WTC11 (cell line): Measurements from ENCODE around the gene STARD10. TPM values are rescaled to one million over a fixed set of nuclear protein-coding genes. Genes with fewer than 3 reads are reported as not detected.

Source experiments
- ESRRA ChIP-seq: sonication (generic); formaldehyde crosslinking; IDR thresholded peaks from 2 replicates; pipeline ENCODE4 v1.8.1; 2022; ENCODE audit warnings: mild to moderate bottlenecking, missing genetic modification reagents, borderline replicate concordance
- ETV6 ChIP-seq: sonication (generic); formaldehyde crosslinking; IDR thresholded peaks from 2 replicates; pipeline ENCODE4 v1.8.1; 2022; ENCODE audit warnings: mild to moderate bottlenecking, missing genetic modification reagents
- FOXK1 ChIP-seq: sonication (generic); formaldehyde crosslinking; IDR thresholded peaks from 2 replicates; pipeline ENCODE4 v1.8.0; 2022; ENCODE audit warnings: mild to moderate bottlenecking, moderate library complexity, missing genetic modification reagents
- FOXP1 ChIP-seq: sonication (generic); formaldehyde crosslinking; IDR thresholded peaks from 2 replicates; pipeline ENCODE4 v1.8.0; 2022; ENCODE audit warnings: missing genetic modification reagents, mild to moderate bottlenecking, moderate library complexity, borderline replicate concordance
- GRHL2 ChIP-seq: fragments of 250-450 bp; sonication (Bioruptor Pico); IDR thresholded peaks from 2 replicates; pipeline ENCODE4 v1.8.0; 2022; ENCODE audit warnings: mild to moderate bottlenecking, moderate library complexity; ENCODE audit not compliant: insufficient replicate concordance, severe bottlenecking
- HMGA2 ChIP-seq: fragments of 250-450 bp; sonication (Bioruptor Pico); IDR thresholded peaks from 2 replicates; pipeline ENCODE4 v1.4.0; 2021; ENCODE audit warnings: mild to moderate bottlenecking, moderate library complexity
- IRF2 ChIP-seq: sonication (generic); formaldehyde crosslinking; IDR thresholded peaks from 2 replicates; pipeline ENCODE4 v1.8.0; 2022; ENCODE audit warnings: low read depth, missing genetic modification reagents, borderline replicate concordance
- KAT7 ChIP-seq: sonication (generic); formaldehyde crosslinking; IDR thresholded peaks from 2 replicates; pipeline ENCODE4 v1.8.1; 2023; ENCODE audit warnings: missing genetic modification reagents, mild to moderate bottlenecking, borderline replicate concordance
- NR1H2 ChIP-seq: sonication (generic); formaldehyde crosslinking; IDR thresholded peaks from 2 replicates; pipeline ENCODE4 v1.9.0; 2021; ENCODE audit warnings: mild to moderate bottlenecking, moderate library complexity, missing genetic modification reagents
- SP1 ChIP-seq: sonication (generic); formaldehyde crosslinking; conservative IDR thresholded peaks from 2 replicates; pipeline ENCODE4 v1.8.1; 2022; ENCODE audit warnings: missing genetic modification reagents
- TP53 ChIP-seq: sonication (generic); formaldehyde crosslinking; IDR thresholded peaks from 2 replicates; pipeline ENCODE4 v1.8.1; 2023; ENCODE audit warnings: mild to moderate bottlenecking, missing genetic modification reagents
- ZBTB21 ChIP-seq: sonication (generic); formaldehyde crosslinking; IDR thresholded peaks from 2 replicates; pipeline ENCODE4 v1.8.1; 2023; ENCODE audit warnings: mild to moderate bottlenecking, missing genetic modification reagents, borderline replicate concordance
- ZNF121 ChIP-seq: sonication (generic); formaldehyde crosslinking; IDR thresholded peaks from 2 replicates; pipeline ENCODE4 v1.8.0; 2023; ENCODE audit warnings: missing genetic modification reagents
- total RNA-seq: library from RNA; stranded (reverse); gene quantifications from 3 replicates; pipeline ENCODE4 v1.2.3, GENCODE V29; 2021
- TF ChIP-seq, protein P1 (sequence below): sonication (generic); formaldehyde crosslinking; IDR thresholded peaks from 2 replicates; pipeline ENCODE4 v1.8.1; 2022; ENCODE audit warnings: mild to moderate bottlenecking, moderate library complexity, missing genetic modification reagents
- TF ChIP-seq, protein P2 (sequence below): fragments of 250-450 bp; sonication (Bioruptor Pico); IDR thresholded peaks from 2 replicates; pipeline ENCODE4 v1.9.0; 2021; ENCODE audit warnings: mild to moderate bottlenecking, borderline replicate concordance
- TF ChIP-seq, protein P3 (sequence below): sonication (generic); formaldehyde crosslinking; conservative IDR thresholded peaks from 2 replicates; pipeline ENCODE4 v1.8.1; 2022; ENCODE audit warnings: mild to moderate bottlenecking, missing genetic modification reagents
- TF ChIP-seq, protein P4 (sequence below): sonication (generic); formaldehyde crosslinking; IDR thresholded peaks from 2 replicates; pipeline ENCODE4 v1.8.1; 2023; ENCODE audit warnings: mild to moderate bottlenecking, moderate library complexity, missing genetic modification reagents
- TF ChIP-seq, protein P5 (sequence below): sonication (generic); formaldehyde crosslinking; IDR thresholded peaks from 2 replicates; pipeline ENCODE4 v1.8.0; 2022; ENCODE audit warnings: mild to moderate bottlenecking, missing genetic modification reagents
- TF ChIP-seq, protein P6 (sequence below): sonication (generic); formaldehyde crosslinking; IDR thresholded peaks from 2 replicates; pipeline ENCODE4 v1.8.1; 2022; ENCODE audit warnings: low read depth, missing genetic modification reagents, borderline replicate concordance
- TF ChIP-seq, protein P7 (sequence below): sonication (generic); formaldehyde crosslinking; IDR thresholded peaks from 2 replicates; pipeline ENCODE4 v1.8.1; 2022; ENCODE audit warnings: missing genetic modification reagents, borderline replicate concordance
- TF ChIP-seq, protein P8 (sequence below): fragments of 250-450 bp; sonication (Bioruptor Pico); IDR thresholded peaks from 2 replicates; pipeline ENCODE4 v1.9.0; 2021; ENCODE audit warnings: mild to moderate bottlenecking

The STARD10 gene
- total RNA-seq, 1 experiment from 2014 or later = 32.0 TPM

DNA sequence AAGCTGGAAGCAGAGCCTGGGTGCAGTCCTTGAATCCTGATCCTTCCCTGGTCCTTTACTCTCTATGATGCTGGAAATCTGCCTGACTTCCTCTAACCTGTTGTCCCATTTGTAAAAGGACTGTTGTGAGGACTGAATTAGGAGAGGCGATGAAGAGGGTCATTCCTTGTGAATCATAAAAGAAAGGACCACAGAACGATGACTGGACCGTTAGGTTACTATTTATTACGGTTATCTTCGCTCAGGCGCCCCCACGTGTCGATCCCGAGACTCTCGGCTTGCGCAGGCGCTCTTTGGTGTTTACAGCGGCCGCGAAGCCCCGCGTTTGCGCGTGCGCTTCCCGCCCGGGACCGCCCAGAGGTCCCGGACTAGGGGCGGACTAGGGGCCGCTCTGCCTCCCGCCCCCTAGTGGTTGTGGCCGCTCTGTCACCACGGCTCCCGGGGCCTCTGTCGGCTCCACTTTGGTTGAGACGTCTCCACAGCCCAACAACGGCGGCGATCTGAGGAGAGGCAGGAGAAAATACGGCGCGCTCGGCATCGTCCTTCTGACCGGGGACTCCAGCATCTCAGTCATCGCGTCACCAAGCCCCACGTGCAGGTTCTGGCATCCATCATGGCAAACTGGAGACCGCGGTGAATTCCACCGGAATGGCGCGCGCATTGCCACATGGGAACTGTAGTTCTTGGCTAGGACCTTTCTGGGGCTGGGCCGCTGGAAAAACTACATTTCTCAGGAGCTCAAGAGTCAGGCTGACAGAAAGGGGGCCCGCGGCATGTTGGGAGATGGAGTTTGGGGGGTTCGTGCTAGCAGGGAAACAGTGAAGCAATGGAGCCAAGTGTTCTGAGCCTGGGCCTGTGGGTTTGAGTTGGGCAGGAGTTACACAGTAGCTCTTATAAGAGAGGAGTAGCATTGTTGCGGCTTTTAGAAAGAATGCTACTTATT lies at the start of gene STARD10 (continued):
- TF ChIP-seq, protein P1, sequence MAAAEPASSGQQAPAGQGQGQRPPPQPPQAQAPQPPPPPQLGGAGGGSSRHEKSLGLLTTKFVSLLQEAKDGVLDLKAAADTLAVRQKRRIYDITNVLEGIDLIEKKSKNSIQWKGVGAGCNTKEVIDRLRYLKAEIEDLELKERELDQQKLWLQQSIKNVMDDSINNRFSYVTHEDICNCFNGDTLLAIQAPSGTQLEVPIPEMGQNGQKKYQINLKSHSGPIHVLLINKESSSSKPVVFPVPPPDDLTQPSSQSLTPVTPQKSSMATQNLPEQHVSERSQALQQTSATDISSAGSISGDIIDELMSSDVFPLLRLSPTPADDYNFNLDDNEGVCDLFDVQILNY (CRISPR knock-in tag) = 0 out of 2 replicates have a peak, but pooled peaks have one; percentile 45
- TF ChIP-seq, protein P2, sequence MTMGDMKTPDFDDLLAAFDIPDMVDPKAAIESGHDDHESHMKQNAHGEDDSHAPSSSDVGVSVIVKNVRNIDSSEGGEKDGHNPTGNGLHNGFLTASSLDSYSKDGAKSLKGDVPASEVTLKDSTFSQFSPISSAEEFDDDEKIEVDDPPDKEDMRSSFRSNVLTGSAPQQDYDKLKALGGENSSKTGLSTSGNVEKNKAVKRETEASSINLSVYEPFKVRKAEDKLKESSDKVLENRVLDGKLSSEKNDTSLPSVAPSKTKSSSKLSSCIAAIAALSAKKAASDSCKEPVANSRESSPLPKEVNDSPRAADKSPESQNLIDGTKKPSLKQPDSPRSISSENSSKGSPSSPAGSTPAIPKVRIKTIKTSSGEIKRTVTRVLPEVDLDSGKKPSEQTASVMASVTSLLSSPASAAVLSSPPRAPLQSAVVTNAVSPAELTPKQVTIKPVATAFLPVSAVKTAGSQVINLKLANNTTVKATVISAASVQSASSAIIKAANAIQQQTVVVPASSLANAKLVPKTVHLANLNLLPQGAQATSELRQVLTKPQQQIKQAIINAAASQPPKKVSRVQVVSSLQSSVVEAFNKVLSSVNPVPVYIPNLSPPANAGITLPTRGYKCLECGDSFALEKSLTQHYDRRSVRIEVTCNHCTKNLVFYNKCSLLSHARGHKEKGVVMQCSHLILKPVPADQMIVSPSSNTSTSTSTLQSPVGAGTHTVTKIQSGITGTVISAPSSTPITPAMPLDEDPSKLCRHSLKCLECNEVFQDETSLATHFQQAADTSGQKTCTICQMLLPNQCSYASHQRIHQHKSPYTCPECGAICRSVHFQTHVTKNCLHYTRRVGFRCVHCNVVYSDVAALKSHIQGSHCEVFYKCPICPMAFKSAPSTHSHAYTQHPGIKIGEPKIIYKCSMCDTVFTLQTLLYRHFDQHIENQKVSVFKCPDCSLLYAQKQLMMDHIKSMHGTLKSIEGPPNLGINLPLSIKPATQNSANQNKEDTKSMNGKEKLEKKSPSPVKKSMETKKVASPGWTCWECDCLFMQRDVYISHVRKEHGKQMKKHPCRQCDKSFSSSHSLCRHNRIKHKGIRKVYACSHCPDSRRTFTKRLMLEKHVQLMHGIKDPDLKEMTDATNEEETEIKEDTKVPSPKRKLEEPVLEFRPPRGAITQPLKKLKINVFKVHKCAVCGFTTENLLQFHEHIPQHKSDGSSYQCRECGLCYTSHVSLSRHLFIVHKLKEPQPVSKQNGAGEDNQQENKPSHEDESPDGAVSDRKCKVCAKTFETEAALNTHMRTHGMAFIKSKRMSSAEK (CRISPR knock-in tag) = no peak
- TF ChIP-seq, protein P3, sequence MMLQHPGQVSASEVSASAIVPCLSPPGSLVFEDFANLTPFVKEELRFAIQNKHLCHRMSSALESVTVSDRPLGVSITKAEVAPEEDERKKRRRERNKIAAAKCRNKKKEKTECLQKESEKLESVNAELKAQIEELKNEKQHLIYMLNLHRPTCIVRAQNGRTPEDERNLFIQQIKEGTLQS (CRISPR knock-in tag) = no peak
- TF ChIP-seq ETV6 (CRISPR knock-in tag) (peak; percentile 80), ESRRA (CRISPR knock-in tag) (no peak), IRF2 (no peak), FOXK1 (CRISPR knock-in tag) (peak; percentile 93), KAT7 (CRISPR knock-in tag) (no peak), FOXP1 (CRISPR knock-in tag) (peak; percentile 26; the same call in 1 of the 2 replicates), HMGA2 (CRISPR knock-in tag) (no peak), ZNF121 (CRISPR knock-in tag) (no peak), SP1 (CRISPR knock-in tag) (peak; percentile 71), GRHL2 (CRISPR knock-in tag) (no peak), ZBTB21 (CRISPR knock-in tag) (no peak), TP53 (no peak), NR1H2 (CRISPR knock-in tag) (no peak)
- TF ChIP-seq, protein P4, sequence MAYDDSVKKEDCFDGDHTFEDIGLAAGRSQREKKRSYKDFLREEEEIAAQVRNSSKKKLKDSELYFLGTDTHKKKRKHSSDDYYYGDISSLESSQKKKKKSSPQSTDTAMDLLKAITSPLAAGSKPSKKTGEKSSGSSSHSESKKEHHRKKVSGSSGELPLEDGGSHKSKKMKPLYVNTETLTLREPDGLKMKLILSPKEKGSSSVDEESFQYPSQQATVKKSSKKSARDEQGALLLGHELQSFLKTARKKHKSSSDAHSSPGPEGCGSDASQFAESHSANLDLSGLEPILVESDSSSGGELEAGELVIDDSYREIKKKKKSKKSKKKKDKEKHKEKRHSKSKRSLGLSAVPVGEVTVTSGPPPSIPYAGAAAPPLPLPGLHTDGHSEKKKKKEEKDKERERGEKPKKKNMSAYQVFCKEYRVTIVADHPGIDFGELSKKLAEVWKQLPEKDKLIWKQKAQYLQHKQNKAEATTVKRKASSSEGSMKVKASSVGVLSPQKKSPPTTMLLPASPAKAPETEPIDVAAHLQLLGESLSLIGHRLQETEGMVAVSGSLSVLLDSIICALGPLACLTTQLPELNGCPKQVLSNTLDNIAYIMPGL (CRISPR knock-in tag) = peak; percentile 97; the same call in 1 of the 2 replicates
- TF ChIP-seq, protein P5, sequence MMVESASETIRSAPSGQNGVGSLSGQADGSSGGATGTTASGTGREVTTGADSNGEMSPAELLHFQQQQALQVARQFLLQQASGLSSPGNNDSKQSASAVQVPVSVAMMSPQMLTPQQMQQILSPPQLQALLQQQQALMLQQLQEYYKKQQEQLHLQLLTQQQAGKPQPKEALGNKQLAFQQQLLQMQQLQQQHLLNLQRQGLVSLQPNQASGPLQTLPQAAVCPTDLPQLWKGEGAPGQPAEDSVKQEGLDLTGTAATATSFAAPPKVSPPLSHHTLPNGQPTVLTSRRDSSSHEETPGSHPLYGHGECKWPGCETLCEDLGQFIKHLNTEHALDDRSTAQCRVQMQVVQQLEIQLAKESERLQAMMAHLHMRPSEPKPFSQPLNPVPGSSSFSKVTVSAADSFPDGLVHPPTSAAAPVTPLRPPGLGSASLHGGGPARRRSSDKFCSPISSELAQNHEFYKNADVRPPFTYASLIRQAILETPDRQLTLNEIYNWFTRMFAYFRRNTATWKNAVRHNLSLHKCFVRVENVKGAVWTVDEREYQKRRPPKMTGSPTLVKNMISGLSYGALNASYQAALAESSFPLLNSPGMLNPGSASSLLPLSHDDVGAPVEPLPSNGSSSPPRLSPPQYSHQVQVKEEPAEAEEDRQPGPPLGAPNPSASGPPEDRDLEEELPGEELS (CRISPR knock-in tag) = no peak
- TF ChIP-seq, protein P6, sequence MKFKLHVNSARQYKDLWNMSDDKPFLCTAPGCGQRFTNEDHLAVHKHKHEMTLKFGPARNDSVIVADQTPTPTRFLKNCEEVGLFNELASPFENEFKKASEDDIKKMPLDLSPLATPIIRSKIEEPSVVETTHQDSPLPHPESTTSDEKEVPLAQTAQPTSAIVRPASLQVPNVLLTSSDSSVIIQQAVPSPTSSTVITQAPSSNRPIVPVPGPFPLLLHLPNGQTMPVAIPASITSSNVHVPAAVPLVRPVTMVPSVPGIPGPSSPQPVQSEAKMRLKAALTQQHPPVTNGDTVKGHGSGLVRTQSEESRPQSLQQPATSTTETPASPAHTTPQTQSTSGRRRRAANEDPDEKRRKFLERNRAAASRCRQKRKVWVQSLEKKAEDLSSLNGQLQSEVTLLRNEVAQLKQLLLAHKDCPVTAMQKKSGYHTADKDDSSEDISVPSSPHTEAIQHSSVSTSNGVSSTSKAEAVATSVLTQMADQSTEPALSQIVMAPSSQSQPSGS = no peak
- TF ChIP-seq, protein P7, sequence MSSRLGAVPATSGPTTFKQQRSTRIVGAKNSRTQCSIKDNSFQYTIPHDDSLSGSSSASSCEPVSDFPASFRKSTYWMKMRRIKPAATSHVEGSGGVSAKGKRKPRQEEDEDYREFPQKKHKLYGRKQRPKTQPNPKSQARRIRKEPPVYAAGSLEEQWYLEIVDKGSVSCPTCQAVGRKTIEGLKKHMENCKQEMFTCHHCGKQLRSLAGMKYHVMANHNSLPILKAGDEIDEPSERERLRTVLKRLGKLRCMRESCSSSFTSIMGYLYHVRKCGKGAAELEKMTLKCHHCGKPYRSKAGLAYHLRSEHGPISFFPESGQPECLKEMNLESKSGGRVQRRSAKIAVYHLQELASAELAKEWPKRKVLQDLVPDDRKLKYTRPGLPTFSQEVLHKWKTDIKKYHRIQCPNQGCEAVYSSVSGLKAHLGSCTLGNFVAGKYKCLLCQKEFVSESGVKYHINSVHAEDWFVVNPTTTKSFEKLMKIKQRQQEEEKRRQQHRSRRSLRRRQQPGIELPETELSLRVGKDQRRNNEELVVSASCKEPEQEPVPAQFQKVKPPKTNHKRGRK (CRISPR knock-in tag) = no peak
- TF ChIP-seq, protein P8, sequence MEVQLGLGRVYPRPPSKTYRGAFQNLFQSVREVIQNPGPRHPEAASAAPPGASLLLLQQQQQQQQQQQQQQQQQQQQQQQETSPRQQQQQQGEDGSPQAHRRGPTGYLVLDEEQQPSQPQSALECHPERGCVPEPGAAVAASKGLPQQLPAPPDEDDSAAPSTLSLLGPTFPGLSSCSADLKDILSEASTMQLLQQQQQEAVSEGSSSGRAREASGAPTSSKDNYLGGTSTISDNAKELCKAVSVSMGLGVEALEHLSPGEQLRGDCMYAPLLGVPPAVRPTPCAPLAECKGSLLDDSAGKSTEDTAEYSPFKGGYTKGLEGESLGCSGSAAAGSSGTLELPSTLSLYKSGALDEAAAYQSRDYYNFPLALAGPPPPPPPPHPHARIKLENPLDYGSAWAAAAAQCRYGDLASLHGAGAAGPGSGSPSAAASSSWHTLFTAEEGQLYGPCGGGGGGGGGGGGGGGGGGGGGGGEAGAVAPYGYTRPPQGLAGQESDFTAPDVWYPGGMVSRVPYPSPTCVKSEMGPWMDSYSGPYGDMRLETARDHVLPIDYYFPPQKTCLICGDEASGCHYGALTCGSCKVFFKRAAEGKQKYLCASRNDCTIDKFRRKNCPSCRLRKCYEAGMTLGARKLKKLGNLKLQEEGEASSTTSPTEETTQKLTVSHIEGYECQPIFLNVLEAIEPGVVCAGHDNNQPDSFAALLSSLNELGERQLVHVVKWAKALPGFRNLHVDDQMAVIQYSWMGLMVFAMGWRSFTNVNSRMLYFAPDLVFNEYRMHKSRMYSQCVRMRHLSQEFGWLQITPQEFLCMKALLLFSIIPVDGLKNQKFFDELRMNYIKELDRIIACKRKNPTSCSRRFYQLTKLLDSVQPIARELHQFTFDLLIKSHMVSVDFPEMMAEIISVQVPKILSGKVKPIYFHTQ (CRISPR knock-in tag) = no peak
